Embryonic facial prominence (tissue), 1 donor: ENCODE results near the gene GNG5.
"Not testable (repeated sequence)": the region's sequence is repeated elsewhere in the genome, so short reads cannot be mapped to it uniquely, and the experiment has no call there.

ENCODE experiments used
- DNase-seq: peaks from one replicate; pipeline ENCODE4 v3.0.0-alpha.2; 2016; ENCODE audit errors: extremely low spot score

GNG5 gene

DNA sequence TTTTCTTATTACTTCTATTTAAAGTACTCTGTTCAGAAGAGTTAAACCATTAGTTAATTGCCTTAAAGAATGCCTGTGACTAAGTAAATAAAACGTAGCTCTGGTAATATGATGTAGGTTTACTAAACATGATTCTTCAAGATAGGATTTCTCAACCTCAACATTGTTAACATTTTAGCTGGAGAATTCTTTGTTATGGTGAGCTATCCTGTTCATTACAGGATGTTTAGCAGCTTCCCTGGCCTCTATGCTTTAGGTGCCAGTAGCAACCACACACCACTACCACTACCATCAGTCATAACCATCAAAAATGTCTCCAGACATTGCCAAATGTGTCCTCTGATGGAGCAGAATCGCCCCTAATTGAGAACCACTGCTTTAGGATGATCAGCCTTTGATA, 16.6 kb downstream of the GNG5 start:
- DNase-seq = no peak

DNA sequence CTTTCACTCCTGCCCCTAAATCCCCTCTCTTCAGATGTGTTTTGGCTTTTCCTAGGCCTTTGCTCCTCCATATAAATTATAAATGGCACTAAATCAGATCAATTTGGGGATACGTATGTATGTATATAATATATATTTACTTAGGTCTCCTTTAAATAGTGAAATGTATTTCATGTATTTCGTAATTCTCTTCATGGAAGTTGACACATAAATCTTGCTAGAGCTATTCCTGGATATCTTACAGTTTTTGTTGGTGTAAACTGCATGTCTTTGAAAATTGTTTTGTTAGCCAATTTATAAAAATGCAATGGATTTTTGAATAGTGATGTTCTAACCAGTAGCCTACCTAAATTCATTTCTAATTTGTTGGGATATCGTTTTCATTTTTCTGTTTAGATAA, 18.3 kb downstream of the GNG5 start:
- no peak for DNase-seq

DNA sequence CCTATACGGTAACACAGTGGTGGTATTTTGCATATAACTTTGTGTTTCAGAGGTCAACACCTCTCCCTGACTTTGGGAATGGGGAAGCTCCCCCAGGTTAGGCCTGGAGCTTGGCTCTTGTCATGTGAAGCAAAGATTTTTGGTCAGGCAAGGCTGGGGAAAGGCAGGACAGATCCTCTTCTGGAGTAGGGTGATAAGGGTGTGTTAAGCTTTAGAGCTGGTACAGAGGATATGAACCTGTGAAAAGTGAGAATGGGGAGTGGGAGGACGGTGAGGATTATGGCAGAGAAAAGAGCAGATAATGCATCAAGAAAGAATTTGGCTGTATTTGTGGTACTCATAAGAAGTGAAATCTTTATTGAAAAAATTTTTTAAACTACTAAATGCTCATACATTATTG, 25.1 kb downstream of the GNG5 start:
- no peak for DNase-seq

DNA sequence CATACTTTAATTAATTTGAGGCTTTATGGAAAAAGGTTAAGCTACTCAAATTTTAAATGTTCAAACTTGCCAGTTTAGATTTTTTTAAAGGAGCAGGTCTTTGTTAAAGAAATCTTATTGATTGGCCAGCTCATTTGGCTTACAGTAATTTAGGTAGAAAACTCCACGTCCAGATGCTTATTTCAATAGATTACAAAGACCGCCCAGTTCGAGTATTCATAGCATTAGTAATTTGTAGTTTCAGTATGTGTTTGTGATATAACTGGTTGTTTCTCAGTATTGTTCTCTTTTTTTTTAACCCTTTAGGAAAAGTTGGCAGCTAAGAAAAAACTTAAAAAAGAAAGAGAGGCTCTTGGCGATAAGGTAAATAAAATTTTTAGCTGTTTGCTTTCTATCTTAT, 25.7 kb downstream of the GNG5 start:
- DNase-seq = no peak

DNA sequence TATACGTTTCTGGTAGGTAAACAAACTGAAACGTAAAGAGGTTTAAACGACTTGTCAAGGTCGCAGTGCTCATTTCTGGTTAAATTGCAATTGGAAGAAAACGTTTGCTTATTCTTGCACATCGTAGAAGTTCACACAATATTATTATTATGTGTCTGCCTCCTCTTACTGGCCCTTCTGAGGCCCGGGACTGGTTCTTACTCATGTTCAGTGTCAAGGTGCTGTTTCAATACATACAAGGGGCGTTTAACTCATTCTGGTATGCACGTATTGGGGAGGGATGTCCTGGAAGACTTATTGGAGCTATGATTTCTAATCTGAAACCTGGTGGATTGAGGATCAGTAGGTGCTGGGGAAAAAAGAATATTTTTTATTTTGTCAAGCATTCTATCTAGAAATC, 26.4 kb downstream of the GNG5 start:
- DNase-seq = no peak

DNA sequence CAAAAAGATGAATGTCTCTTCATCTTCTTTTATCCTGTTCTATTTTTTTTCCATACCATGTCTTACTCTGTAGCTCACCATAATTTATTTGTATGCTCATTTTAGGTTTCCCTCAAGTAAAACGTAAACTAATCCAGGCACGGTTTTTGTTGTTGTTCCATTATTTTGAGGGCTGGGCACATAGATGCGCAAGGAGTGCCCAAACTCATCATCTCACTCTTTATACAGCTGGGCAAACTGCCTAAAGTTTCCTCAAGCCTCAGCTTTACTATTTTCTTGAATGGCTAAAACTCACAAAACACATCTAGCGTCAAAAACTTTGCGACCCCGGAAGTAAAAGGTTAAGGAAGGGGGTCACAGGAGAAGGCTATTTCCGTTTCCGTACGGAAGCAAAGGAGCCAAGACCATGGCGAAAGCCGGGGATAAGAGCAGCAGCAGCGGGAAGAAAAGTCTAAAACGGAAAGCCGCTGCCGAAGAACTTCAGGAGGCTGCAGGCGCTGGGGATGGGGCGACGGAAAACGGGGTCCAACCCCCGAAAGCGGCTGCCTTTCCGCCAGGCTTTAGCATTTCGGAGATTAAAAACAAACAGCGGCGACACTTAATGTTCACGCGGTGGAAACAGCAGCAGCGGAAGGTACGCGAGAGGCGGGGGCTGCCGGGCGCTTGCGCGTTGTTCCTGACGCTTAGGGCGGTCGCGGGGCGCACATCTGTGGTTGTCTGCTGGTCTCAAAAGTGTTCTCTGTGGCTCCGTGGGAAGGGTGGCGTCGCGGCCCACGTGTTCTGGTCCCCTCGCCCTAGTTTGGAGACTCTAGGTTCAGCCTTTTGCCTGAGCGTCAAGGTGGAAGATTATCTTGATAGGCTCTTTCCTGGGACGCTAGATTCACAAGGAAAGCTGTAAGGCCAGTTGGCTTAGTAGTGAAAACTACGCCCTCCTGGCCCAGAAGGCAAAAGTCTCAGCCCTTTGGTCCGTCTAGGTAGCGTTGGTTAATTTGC, 27.2 kb downstream of the GNG5 start, which contains the start of gene RPF1:
Gene RPF1, plus strand, starts transcription at position 391 of the 993 bp plus-strand sequence. Its CDS starts 16 bp downstream, at position 407.
- peak; percentile 80 for DNase-seq

DNA sequence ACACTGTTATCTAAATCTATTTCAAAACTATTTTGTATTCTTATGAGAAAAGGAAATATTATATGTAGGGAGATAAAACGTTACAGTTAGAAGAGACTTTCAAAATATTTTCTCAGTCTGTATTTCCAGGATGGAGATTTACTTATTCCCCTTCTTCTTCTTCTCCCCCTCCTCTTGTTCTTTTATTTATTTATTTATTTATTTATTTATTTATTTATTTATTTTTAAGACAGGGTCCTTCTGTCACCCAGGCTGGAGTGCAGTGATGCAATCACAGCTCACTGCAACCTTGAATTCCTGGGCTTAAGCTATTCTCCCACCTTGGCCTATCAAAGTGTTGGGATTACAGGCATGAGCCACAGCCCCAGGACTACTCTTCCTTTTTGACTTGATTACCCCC, 30.2 kb downstream of the GNG5 start:
- DNase-seq = no peak

DNA sequence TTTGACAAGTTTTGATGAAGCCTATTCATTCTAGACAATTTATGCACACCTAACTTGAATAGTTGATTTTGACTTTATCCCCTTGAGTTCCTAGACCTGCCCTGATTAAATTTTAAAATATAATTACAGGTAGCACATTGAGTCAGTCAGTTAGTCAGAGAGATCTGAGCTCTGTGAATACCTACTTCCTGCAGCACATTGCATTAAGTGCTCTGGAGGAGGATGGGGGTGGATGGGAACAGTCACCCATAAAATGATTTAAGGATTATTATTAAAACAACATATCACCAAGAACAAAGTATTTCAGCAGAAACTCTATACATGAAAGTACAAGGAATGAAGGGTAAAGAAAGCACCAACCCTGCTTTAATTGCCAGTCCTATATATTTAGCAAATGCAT, 39.1 kb downstream of the GNG5 start:
- DNase-seq = no peak

DNA sequence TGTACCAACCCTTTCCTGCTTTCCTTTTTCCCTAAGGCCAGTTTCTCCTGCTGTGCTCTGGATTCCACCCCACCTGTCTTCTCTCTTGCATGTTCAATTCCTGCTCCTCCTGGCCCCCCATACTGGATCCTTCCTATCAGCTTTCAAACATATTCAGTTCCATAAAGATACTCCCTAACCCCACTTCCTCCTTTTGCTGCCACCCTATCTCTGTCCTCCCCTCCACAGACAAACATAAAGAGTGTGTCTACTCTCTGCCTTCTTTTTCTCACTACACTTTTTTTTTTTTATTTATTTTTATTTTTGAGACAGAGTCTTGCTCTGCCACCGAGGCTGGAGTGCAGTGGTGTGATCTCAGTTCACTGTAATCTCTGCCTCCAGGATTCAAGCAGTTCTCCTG, 44.3 kb downstream of the GNG5 start:
- no peak for DNase-seq

DNA sequence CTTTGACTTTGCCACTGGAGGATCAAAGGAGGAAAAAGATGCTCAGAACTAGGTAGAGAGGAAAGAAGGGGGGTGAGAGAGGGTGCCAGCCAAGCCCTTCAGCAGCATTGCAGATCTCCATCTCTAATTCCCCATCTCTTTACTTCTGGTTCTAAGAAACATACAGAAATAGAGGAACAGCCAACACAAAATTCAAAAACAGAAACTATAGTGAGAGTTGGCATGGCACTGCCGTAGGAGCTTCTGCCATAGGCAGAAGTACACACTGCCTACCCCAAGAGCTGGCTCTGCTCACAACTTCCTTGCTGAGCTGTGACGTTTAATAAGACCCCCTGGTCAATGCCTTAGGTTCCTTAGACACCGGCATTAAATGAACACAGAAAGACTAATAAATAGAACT, 53.9 kb downstream of the GNG5 start:
- no peak for DNase-seq

DNA sequence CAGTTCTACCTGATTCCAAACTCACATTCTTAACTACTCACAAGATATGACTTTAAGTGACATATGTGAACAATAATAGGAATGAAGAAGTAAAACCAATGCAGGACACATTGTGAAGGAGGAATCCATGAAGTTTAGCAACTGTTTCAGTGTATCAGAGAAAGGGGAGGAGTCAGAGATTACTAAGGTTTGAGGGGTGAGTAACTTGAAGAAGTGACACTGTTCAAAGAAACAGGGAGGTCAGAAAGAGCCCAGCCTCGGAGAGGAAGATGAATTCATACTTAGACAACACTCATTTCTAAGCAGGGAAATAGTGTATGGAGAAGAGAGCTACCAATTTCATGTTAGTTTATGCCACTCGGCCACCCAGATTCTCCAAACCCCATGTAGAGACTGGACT, 55.5 kb downstream of the GNG5 start:
- DNase-seq = no peak

DNA sequence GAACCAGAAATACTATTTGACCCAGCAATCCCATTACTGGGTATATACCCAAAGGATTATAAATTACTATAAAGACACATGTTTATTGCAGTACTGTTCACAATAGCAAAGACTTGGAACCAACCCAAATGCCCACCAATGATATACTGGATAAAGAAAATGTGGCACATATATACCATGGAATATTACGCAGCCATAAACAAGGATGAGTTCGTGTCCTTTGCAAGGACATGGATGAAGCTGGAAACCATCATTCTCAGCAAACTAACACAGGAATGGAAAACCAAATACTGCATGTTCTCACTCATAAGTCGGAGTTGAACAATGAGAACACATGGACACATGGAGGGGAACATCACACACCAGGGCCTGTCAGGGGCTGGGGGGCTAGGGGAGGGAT, 57.7 kb downstream of the GNG5 start:
- not testable (repeated sequence) for DNase-seq
